ENCODE data around the gene TXNDC17.

Gene TXNDC17

GRCh38 chr17:6596081-6596480 is 44.8 kb upstream of the TXNDC17 start:
- Histone ChIP-seq H3K14ac (ENCODE audit: low read length) (no peak overlapping the region), H3K23ac (ENCODE audit: low read length) (no peak overlapping the region), H3K9me3 (ENCODE audit: insufficient read depth, low read depth, low read length) (no peaks in the 10 kb centered on the region), H3K27ac (ENCODE audit: low read depth, low read length) (no peak overlapping the region), H2AFZ (ENCODE audit: insufficient read depth, low read length, poor library complexity) (no peak overlapping the region), H2AK5ac (ENCODE audit: low read length) (no peak overlapping the region), H3K4ac (ENCODE audit: low read depth, low read length) (no peak overlapping the region), H3K4me2 (ENCODE audit: low read length) (no peak overlapping the region), H3K79me1 (ENCODE audit: low read length) (no peaks in the 10 kb centered on the region), H3K79me2 (ENCODE audit: control insufficient read depth, insufficient read depth, low read length, poor library complexity) (no peaks in the 10 kb centered on the region), H3K18ac (ENCODE audit: low read length) (no peak overlapping the region), H2BK120ac (ENCODE audit: insufficient read depth, low read length, poor library complexity) (no peak overlapping the region), H3K27me3 (ENCODE audit: insufficient read depth, low read length) (no peaks in the 10 kb centered on the region), H3K4me1 (ENCODE audit: control insufficient read depth in 1 of 2, insufficient read depth in 2 of 2, low read length in 2 of 2) (no peaks in the 10 kb centered on the region), H3K36me3 (ENCODE audit: control insufficient read depth in 1 of 2, insufficient read depth in 2 of 2, low read length in 2 of 2) (peaks cover 13 to 27% of the 10 kb centered on the region in 2 experiments), H2BK12ac (ENCODE audit: low read length) (no peak overlapping the region), H4K91ac (ENCODE audit: low read depth, low read length) (no peak overlapping the region), H4K8ac (ENCODE audit: low read depth, low read length) (no peak overlapping the region), H4K12ac (ENCODE audit: low read depth, low read length) (no peak overlapping the region), H3K9ac (ENCODE audit: low read length) (no peak overlapping the region), H3K4me3 (ENCODE audit: low read depth, low read length) (no peak overlapping the region), H2BK5ac (ENCODE audit: low read depth, low read length, poor library complexity) (no peak overlapping the region)
- no peak for DNase-seq
- no CpG with 5 or more reads among the region's 7 CpGs for WGBS (ENCODE audit: extremely low coverage, insufficient coverage, insufficient read length)

GRCh38 chr17:6596511-6596910 is 44.3 kb upstream of the TXNDC17 start:
- Histone ChIP-seq H3K9ac (ENCODE audit: low read length) (no peak overlapping the region), H3K4ac (ENCODE audit: low read depth, low read length) (no peak overlapping the region), H4K12ac (ENCODE audit: low read depth, low read length) (no peak overlapping the region), H3K27me3 (ENCODE audit: insufficient read depth, low read length) (no peaks in the 10 kb centered on the region), H2BK12ac (ENCODE audit: low read length) (no peak overlapping the region), H3K4me3 (ENCODE audit: low read depth, low read length) (no peak overlapping the region), H2BK120ac (ENCODE audit: insufficient read depth, low read length, poor library complexity) (no peak overlapping the region), H2AFZ (ENCODE audit: insufficient read depth, low read length, poor library complexity) (no peak overlapping the region), H2AK5ac (ENCODE audit: low read length) (no peak overlapping the region), H3K4me1 (ENCODE audit: control insufficient read depth in 1 of 2, insufficient read depth in 2 of 2, low read length in 2 of 2) (no peaks in the 10 kb centered on the region), H3K36me3 (ENCODE audit: control insufficient read depth in 1 of 2, insufficient read depth in 2 of 2, low read length in 2 of 2) (peaks cover 13 to 27% of the 10 kb centered on the region in 2 experiments), H4K91ac (ENCODE audit: low read depth, low read length) (no peak overlapping the region), H3K23ac (ENCODE audit: low read length) (no peak overlapping the region), H3K79me1 (ENCODE audit: low read length) (no peaks in the 10 kb centered on the region), H3K9me3 (ENCODE audit: insufficient read depth, low read depth, low read length) (no peaks in the 10 kb centered on the region), H3K27ac (ENCODE audit: low read depth, low read length) (no peak overlapping the region), H3K14ac (ENCODE audit: low read length) (no peak overlapping the region), H3K79me2 (ENCODE audit: control insufficient read depth, insufficient read depth, low read length, poor library complexity) (no peaks in the 10 kb centered on the region), H2BK5ac (ENCODE audit: low read depth, low read length, poor library complexity) (no peak overlapping the region), H3K18ac (ENCODE audit: low read length) (no peak overlapping the region), H3K4me2 (ENCODE audit: low read length) (no peak overlapping the region), H4K8ac (ENCODE audit: low read depth, low read length) (no peak overlapping the region)
- DNase-seq: peak in 1 of 2 donors; percentile 25
- no CpG with 5 or more reads among the region's 2 CpGs for WGBS (ENCODE audit: extremely low coverage, insufficient coverage, insufficient read length)

- Histone ChIP-seq H4K91ac (ENCODE audit: low read depth, low read length) (no peak overlapping the region), H2BK12ac (ENCODE audit: low read length) (no peak overlapping the region), H4K8ac (ENCODE audit: low read depth, low read length) (no peak overlapping the region), H3K36me3 (ENCODE audit: control insufficient read depth in 1 of 2, insufficient read depth in 2 of 2, low read length in 2 of 2) (peaks cover 10 to 23% of the 10 kb centered on the region in 2 experiments), H2AK5ac (ENCODE audit: low read length) (no peak overlapping the region), H4K12ac (ENCODE audit: low read depth, low read length) (no peak overlapping the region), H3K79me2 (ENCODE audit: control insufficient read depth, insufficient read depth, low read length, poor library complexity) (no peaks in the 10 kb centered on the region), H3K4ac (ENCODE audit: low read depth, low read length) (no peak overlapping the region), H3K14ac (ENCODE audit: low read length) (no peak overlapping the region), H3K9me3 (ENCODE audit: insufficient read depth, low read depth, low read length) (no peaks in the 10 kb centered on the region), H3K4me2 (ENCODE audit: low read length) (no peak overlapping the region), H2BK120ac (ENCODE audit: insufficient read depth, low read length, poor library complexity) (no peak overlapping the region), H3K9ac (ENCODE audit: low read length) (no peak overlapping the region), H3K27me3 (ENCODE audit: insufficient read depth, low read length) (no peaks in the 10 kb centered on the region), H2BK5ac (ENCODE audit: low read depth, low read length, poor library complexity) (no peak overlapping the region), H3K23ac (ENCODE audit: low read length) (no peak overlapping the region), H3K27ac (ENCODE audit: low read depth, low read length) (no peak overlapping the region), H3K4me1 (ENCODE audit: control insufficient read depth in 1 of 2, insufficient read depth in 2 of 2, low read length in 2 of 2) (no peaks in the 10 kb centered on the region), H2AFZ (ENCODE audit: insufficient read depth, low read length, poor library complexity) (no peak overlapping the region), H3K4me3 (ENCODE audit: low read depth, low read length) (no peak overlapping the region), H3K18ac (ENCODE audit: low read length) (no peak overlapping the region), H3K79me1 (ENCODE audit: low read length) (no peaks in the 10 kb centered on the region)
- no peak for DNase-seq
- no CpG with 5 or more reads among the region's 4 CpGs for WGBS (ENCODE audit: extremely low coverage, insufficient coverage, insufficient read length)
Observed at GRCh38 chr17:6596941-6597340, 43.9 kb upstream of the TXNDC17 start.

- Histone ChIP-seq H4K91ac (ENCODE audit: low read depth, low read length) (no peak overlapping the region), H2BK12ac (ENCODE audit: low read length) (no peak overlapping the region), H3K27ac (ENCODE audit: low read depth, low read length) (no peak overlapping the region), H2BK120ac (ENCODE audit: insufficient read depth, low read length, poor library complexity) (no peak overlapping the region), H3K4me3 (ENCODE audit: low read depth, low read length) (no peak overlapping the region), H2AK5ac (ENCODE audit: low read length) (no peak overlapping the region), H3K4me2 (ENCODE audit: low read length) (no peak overlapping the region), H3K79me1 (ENCODE audit: low read length) (no peaks in the 10 kb centered on the region), H3K9ac (ENCODE audit: low read length) (no peak overlapping the region), H3K79me2 (ENCODE audit: control insufficient read depth, insufficient read depth, low read length, poor library complexity) (no peaks in the 10 kb centered on the region), H2AFZ (ENCODE audit: insufficient read depth, low read length, poor library complexity) (no peak overlapping the region), H3K4me1 (ENCODE audit: control insufficient read depth in 1 of 2, insufficient read depth in 2 of 2, low read length in 2 of 2) (no peaks in the 10 kb centered on the region), H3K14ac (ENCODE audit: low read length) (no peak overlapping the region), H3K9me3 (ENCODE audit: insufficient read depth, low read depth, low read length) (no peaks in the 10 kb centered on the region), H3K36me3 (ENCODE audit: control insufficient read depth in 1 of 2, insufficient read depth in 2 of 2, low read length in 2 of 2) (peaks cover 10 to 21% of the 10 kb centered on the region in 2 experiments), H3K23ac (ENCODE audit: low read length) (no peak overlapping the region), H2BK5ac (ENCODE audit: low read depth, low read length, poor library complexity) (no peak overlapping the region), H3K18ac (ENCODE audit: low read length) (no peak overlapping the region), H4K8ac (ENCODE audit: low read depth, low read length) (no peak overlapping the region), H4K12ac (ENCODE audit: low read depth, low read length) (no peak overlapping the region), H3K27me3 (ENCODE audit: insufficient read depth, low read length) (no peaks in the 10 kb centered on the region), H3K4ac (ENCODE audit: low read depth, low read length) (no peak overlapping the region)
- no CpG with 5 or more reads among the region's 1 CpG for WGBS (ENCODE audit: extremely low coverage, insufficient coverage, insufficient read length)
- no peak for DNase-seq
Observed at GRCh38 chr17:6597727-6598126, 43.1 kb upstream of the TXNDC17 start.
